Kidney epithelial cell (primary cell): Measurements from ENCODE around the gene CTDSP1. TPM values are rescaled to one million over a fixed set of nuclear protein-coding genes. Genes with fewer than 3 reads are reported as not detected.

Source experiments
- DNase-seq: peaks from one replicate; pipeline ENCODE4 v3.0.0-alpha.2; 2010; ENCODE audit warnings: low read depth
- H3K27me3 ChIP-seq: 2 replicates; pipeline ENCODE4 v1.6.0; 2011; ENCODE audit warnings: low read length; ENCODE audit not compliant: control insufficient read depth, insufficient read depth
- H3K36me3 ChIP-seq: 2 replicates; pipeline ENCODE4 v1.5.1; 2011; ENCODE audit warnings: low read length; ENCODE audit not compliant: control insufficient read depth, insufficient read depth
- H3K4me3 ChIP-seq: 2 replicates; pipeline ENCODE4 v1.5.1; 2011; ENCODE audit warnings: low read depth, mild to moderate bottlenecking, control low read depth, low read length
- CTCF ChIP-seq: IDR thresholded peaks from 2 replicates; pipeline ENCODE4 v1.5.1; 2011; ENCODE audit warnings: mild to moderate bottlenecking, moderate library complexity, low read length, control low read depth, inconsistent platforms; ENCODE audit not compliant: insufficient read depth, poor library complexity, severe bottlenecking
- total RNA-seq: library from RNA; depleted of rRNA; stranded (reverse); fragments of >200 nt; gene quantifications from 2 replicates; pipeline ENCODE4 v1.2.3, GENCODE V29; 2015

The CTDSP1 gene
- total RNA-seq, 1 donor from 2014 or later, result 37.8 TPM

DNA sequence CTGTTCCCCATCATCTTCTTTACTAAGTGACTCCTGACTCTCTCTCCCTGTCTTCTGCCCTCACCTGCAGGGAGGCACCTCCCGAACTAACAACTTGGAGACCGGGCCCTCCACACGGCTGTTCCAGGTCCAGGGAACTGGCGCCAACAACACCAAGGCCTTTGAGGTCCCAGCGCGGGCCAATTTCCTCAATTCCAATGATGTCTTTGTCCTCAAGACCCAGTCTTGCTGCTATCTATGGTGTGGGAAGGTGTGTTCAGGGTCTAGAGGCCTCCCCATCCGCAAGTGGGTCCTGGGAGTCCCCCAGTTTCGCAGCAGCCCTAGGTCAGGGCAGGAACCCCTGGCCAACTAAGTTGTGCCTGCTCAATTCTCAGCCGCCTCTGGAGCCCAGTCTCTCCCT lies 34.8 kb downstream of the CTDSP1 start:
- Histone ChIP-seq H3K27me3 (peaks cover 7% of the 10 kb centered on the region), H3K36me3 (no peaks in the 10 kb centered on the region), H3K4me3 (no peak overlapping the region)
- no peak for DNase-seq
- TF ChIP-seq CTCF, result no peak

- H3K27me3 ChIP-seq, result peaks cover 7% of the 10 kb centered on the region
- no peaks in the 10 kb centered on the region for H3K36me3 ChIP-seq
- TF ChIP-seq CTCF, result no peak
- H3K4me3 ChIP-seq, result no peak overlapping the region
- no peak for DNase-seq
These were observed 35.6 kb downstream of the CTDSP1 start for GRCh38 chr2:218435003-218435982.

GRCh38 chr2:218436992-218437391 lies 37.3 kb downstream of the CTDSP1 start:
- no peaks in the 10 kb centered on the region for H3K36me3 ChIP-seq
- no peak for DNase-seq
- TF ChIP-seq CTCF, result no peak

DNA sequence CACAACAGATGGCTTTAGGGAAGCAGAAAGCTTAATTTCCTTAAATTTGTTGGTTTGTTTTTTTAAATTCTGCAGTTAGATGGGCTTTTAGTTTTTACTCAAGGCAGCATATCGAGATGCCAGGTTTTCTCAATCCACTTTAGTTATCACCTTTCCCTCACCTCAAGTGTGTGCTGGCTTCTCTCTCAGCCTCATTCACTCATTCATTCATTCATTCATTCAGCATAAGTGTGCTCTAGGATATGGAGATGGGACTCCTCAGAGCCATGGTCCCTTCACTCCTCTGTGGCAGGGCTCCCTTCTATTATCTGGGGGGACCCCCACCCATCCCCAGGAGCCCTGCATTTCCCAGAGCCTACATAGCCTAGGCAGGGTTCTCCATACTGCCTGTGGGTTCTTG lies 38.3 kb downstream of the CTDSP1 start:
- no peak for DNase-seq
- no peak for TF ChIP-seq CTCF
- Histone ChIP-seq H3K4me3 (no peak overlapping the region), H3K36me3 (no peaks in the 10 kb centered on the region), H3K27me3 (no peaks in the 10 kb centered on the region)

More at GRCh38 chr2:218436992-218437391, 37.3 kb downstream of the CTDSP1 start:
- Histone ChIP-seq H3K27me3 (peaks cover 5% of the 10 kb centered on the region), H3K4me3 (no peak overlapping the region)

- DNase-seq, result no peak
- no peaks in the 10 kb centered on the region for H3K36me3 ChIP-seq
- no peak overlapping the region for H3K4me3 ChIP-seq
- TF ChIP-seq CTCF, result no peak
- no peaks in the 10 kb centered on the region for H3K27me3 ChIP-seq
These were observed 38.9 kb downstream of the CTDSP1 start for GRCh38 chr2:218438596-218438995.
